ENCODE results near the gene FRMD4B.

DNA sequence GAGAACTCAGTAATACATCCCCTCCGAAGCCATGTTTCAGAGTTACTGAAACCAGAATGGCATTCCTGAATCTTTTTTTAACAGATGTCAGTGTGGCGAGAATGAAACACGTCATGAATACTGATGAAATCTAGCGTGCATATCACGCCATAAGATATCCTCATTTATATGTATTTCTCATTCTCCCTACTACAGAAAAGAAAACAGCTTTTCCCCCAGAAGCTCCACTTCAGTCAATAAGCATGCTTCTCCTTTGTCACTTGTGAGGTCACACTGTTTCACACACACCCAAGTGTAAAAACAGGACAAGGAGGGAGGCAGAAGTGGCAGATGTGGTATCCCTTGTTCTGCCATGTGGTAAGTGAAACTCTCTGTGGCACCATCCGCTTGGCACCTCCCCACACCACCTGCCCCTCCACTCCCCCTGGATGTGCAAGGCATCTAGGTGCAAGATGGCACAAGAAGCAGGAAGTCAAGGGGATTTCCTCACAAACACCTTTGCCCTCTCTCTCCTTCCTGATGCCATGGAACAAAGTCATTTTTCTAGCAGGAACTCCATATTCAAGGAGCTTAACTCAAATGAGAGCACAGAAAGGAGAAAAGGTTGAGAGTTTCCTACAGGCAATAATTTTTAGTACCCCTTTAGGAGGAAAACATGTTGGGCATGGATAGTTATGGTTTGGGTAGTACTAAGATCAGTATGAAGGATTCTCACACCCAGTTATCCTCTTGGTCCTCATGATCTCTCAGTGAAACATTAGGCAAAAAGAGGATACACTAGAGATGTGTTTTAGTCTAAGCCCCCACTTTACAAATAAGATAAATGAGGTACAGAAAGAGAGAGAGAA is 47.5 kb upstream of the FRMD4B start:
- TF ChIP-seq, protein P1, sequence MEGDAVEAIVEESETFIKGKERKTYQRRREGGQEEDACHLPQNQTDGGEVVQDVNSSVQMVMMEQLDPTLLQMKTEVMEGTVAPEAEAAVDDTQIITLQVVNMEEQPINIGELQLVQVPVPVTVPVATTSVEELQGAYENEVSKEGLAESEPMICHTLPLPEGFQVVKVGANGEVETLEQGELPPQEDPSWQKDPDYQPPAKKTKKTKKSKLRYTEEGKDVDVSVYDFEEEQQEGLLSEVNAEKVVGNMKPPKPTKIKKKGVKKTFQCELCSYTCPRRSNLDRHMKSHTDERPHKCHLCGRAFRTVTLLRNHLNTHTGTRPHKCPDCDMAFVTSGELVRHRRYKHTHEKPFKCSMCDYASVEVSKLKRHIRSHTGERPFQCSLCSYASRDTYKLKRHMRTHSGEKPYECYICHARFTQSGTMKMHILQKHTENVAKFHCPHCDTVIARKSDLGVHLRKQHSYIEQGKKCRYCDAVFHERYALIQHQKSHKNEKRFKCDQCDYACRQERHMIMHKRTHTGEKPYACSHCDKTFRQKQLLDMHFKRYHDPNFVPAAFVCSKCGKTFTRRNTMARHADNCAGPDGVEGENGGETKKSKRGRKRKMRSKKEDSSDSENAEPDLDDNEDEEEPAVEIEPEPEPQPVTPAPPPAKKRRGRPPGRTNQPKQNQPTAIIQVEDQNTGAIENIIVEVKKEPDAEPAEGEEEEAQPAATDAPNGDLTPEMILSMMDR (IDR thresholded peaks at IDR 0.05), result no peak
- no peak for TF ChIP-seq POLR2A (IDR thresholded peaks at IDR 0.05)

All from adrenal gland (tissue), 5 donors.